SKM-1 treated with dmso at 0.1 percent for 144 hours (cell line): ENCODE measurements around the gene NFAT5.

Experiments
- DNase-seq: peaks from one replicate; lab custom pipeline; 2025; ENCODE audit not compliant: unreplicated experiment; lab: John Stamatoyannopoulos, UW

Gene NFAT5

GRCh38 chr16:69701452-69701851 lies 135.7 kb downstream of the NFAT5 start:
- DNase-seq = no peak

DNA sequence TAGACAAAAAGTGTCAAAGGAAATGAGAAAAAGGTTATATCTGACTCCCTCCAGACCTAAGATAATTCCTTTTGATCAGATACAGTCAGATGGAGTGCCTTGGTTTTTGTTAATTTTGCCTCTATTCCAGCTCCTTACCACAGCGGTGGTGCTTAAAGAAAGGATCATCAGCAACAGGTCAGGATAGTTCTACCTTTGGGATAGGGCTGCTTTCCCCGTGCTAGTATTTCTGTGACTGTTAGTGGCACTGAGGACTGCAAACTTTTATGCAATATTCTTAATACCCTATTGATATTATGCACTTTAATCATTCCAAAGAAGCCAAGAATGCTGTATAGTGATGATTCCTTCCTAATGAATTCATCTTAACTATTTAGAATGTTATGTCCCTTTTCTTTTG lies 136.1 kb downstream of the NFAT5 start:
- DNase-seq = no peak

- no peak for DNase-seq
These were observed 137.9 kb downstream of the NFAT5 start for GRCh38 chr16:69703638-69704037.

DNA sequence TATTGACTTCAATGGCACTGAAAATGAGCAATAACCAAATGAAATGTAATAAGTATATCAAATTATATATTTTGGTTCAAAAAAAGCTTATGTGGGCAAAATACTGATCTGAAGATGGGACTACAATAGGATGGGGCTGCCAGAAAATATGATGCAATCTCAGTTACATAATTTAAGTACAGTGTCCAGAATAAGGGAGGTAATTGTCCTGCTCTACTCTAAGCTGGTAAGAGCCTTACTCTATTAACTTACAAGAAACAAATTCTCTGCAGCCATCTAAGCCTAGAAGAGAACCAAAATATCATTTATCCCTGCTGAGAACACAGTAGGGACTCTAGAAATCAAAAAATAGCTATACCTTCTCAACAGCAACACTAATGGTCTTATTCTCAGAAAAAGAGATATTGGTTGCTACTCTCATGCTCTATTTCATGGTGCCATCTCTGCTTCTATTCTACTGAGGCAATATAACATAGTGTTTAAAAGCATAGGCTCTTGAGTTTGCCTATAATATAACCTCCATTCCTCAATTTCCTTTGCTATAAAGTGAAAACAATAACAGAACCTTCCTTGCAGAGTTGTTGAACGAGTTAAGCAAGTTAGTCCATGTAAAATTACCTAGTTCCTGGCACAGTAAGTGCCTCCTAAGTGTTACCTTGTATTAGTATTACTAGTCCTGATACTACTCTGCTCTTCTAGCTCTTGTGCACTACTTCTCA lies 140.6 kb downstream of the NFAT5 start:
- DNase-seq = no peak

DNA sequence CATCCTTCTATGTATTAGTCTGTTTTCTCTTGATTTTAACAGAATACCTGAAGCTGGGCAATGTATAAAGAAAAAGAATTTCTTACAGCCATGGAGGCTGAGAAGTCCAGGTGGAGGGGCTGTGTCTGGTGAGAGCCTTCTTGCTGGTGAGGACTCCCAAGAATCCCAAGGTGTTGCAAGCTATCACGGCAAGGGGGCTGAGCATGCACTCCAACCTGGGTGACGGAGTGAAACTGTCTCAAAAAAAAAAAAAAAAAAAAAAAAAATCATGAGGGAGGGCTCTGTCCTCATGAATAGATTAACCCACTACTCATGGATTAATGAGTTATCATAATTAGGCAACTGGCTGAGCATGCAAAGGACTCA lies 141.2 kb downstream of the NFAT5 start:
- no peak for DNase-seq

- DNase-seq = no peak
These were observed 142.3 kb downstream of the NFAT5 start for GRCh38 chr16:69707920-69708683.

GRCh38 chr16:69709456-69710084 lies 143.8 kb downstream of the NFAT5 start:
- peak; percentile 54 for DNase-seq

DNA sequence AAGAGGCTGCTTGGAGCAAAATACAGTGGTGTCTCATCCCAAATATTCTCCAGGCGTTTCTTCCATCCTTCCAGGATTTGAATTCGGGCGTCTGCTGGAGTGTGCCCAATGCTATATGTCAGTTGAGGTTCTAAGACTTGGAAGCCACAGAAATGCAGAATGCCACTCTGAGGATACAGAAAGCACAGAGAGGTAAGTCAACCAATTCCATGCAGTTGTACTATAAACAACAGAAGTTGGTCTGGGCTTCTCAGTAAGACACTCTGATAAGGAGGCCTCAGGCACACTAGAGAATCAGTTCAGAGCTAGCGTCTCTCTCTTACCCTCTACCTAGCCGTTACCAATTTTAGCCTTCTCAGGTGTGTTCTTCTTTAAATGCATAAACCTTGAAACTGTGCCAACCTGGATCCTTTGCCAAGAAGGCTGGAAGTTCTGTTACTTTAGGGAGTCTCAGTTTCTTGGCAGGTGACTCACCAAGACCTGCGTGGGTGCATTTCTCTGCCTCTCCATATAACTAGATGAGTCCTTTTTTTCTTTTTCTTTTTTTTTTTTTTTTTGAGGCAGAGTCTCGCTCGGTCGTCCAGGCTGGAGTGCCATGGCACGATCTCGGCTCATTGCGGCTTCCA lies 145.5 kb downstream of the NFAT5 start:
- DNase-seq = no peak

DNA sequence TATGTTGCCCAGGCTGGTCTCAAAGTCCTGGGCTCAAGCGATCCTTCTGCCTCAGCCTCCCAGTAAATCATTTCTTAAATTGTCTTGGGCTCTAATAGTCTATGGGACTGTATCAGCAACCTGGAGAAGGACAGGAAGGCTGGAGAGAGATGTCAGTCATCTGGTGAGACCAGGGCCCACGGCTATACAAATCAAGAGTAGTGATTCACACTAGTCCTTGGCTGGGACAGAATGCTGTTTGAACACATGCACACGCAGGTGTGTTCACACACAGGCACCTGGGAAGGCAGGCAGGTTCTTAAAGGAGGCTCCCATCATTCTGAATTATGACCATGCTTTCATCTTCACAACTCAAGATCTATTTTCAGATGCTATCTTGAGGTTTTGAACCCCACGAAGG lies 146.5 kb downstream of the NFAT5 start:
- DNase-seq = no peak

DNA sequence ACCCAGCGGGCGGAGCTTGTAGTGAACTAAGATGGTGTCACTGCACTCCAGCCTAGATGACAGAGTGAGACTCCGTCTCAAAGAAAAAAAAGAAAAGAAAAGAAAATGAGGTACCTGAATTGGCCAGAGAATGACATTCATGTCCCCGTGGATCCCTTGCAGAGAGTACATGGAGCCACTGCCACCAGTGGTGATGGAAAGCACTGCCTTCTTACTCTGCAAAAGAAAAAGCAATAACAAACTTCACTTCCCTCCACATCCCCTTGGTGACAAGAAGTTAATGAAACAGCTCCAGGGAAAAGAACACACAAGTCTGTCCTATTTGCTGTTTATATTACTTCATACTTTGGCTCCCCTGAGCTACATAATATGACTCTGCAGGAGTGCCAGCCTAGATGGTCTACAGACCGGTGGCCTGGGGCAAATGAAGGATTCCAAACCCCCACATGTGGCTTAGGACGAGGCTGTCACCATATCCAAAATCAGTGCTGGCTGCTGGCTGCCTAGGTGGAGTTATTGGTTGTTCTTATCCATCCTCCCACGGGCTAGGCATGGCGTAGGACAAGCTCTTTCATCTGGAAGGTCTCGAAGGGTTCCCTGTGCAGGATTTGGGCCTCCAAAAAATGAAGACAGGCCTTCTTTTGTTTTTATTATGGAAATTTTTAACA lies 147.3 kb downstream of the NFAT5 start:
- DNase-seq = no peak

DNA sequence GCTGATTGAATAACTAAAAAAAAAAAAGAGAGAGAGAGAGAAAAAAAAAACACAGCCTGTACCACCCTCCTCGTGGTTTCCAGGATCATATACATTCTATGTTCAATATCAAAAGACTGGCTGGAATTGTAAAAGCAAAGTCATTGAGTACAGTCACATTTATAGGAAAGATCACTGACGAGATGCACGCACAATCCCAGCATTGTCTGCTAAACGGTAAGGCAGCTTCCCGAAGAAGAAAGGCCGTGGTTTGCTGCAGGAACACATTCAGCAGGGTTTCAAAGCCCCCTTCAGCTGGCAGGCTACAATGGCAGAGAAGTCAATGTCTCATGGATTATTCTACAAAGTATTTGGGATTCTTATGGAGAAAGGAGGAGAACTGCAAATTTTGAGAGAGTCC lies 151.3 kb downstream of the NFAT5 start:
- DNase-seq = no peak

DNA sequence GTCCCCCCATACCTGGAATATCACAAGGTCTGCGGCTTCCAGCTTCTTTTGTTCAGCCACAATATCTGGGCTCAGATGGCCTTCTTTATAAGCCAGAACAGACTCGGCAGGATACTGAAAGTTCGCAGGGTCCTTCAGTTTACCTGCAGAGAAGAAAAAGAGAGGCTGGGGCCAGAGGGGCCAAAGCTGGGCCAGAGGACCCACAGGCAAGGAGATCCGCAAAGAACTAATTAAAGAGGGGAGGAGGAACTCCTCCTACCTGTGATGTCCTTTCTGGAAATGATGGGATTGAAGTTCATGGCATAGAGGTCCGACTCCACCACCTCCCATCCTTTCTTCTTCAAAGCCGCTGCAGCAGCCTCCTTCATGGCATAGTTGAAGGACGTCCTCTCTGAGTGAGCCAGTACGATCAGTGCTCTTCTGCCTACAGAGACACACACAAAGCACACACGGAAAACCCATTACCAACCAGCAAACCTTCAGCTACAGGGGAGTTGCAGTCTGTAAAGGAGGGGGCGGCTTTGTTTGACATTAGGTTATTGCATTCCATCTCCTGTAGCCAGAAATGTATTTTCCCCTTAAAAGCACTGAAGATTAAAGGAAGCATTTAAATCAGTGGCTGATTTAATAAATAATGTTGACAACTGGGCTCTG lies 152.5 kb downstream of the NFAT5 start:
- no peak for DNase-seq

- DNase-seq = no peak
These were observed 155.2 kb downstream of the NFAT5 start for GRCh38 chr16:69720822-69721430.

- DNase-seq = no peak
These were observed 155.7 kb downstream of the NFAT5 start for GRCh38 chr16:69721441-69721957.

DNA sequence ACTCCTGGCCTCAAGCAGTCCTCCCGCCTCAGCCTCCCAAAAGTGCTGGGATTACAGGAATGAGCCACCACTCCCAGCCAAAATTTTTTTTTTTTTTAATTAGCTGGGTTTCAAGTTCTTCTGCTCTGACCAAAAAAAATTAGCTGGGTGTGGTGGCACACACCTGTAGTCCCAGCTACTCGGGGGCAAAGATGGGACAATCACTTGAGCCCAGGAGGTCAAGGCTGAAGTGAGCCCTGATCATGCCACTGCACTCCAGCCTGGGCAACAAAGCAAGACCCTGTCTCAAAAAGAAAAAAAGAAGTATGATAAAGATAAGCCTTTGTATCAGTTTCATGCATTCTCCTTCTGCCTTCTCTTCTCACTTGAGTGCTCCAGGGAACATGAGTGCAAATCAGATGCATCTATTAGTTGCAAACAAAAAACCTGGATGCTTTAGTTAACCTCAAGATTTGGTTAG lies 158.7 kb downstream of the NFAT5 start:
- no peak for DNase-seq

DNA sequence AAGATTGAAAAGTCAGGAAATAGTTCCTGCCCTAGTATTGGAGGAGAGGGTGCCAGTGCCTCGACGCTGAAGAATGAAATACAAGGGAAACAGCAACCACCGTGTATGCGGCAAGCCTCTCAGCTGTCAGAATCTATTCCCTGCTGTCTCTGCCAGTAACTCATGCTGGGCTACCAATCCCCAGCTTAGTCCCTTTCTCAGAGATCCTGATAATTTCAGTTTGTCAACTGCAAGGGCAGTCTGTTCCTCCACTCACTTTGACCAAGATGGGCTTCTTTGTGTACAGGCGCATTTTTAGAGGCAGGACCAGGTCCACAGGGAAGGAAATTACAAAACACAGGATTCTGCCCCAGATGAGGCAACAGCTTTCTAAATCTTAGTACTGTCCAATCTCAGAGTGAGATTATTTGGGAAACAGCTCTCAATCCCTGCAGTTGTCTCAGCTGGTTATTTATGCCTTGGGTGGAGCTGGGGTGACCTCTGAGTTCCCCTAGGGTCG lies 159.3 kb downstream of the NFAT5 start:
- no peak for DNase-seq

GRCh38 chr16:69725480-69726312 lies 159.9 kb downstream of the NFAT5 start:
- DNase-seq = no peak

DNA sequence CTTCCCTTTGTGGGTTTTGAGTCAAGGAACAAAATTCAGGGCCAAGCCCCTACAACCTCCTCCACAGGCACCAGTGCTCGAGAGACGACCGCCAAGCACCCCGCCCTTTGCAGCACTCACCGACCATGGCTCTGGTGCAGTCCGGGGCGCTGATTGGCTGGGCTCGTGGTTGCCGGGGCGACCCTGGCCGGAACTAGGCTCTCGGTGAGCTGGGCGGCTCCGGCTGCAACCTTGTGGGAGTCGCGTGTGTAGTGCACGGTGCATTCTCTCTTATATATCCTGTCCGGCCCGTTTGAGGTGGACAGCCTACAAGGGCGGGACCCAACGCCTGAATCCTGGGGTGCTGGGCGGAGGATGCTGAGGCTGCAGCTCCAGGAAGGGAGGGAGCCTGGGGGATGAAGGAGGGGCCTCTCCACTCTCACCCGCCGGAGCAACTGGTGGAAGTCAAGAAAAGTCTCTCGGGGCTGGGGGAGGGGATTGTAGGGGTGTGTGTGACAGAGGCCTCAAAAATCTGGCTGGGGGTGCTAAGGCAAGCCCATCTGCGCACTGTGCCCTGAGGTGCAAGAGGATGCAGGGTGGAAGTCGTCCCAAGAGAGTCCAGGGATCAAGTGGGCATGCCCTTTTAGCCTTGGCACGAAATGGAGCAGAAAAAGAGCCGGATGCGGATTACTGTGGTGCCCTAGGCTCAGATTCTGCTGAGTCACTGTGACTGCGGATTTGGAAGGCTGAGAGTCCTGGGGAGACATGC lies 160.7 kb downstream of the NFAT5 start, which contains the start of gene NQO1:
Gene NQO1, minus strand, starts transcription at position 248 of the 748 bp plus-strand sequence. Its CDS starts 121 bp downstream, at position 127.
- DNase-seq = peak; percentile 82
